Epidermal melanocyte (primary cell): ENCODE data around the gene HES5.

Experiments used
- DNase-seq: peaks from one replicate; pipeline ENCODE4 v3.0.0; 2011; ENCODE audit warnings: low spot score; ENCODE audit not compliant: insufficient read length

Gene HES5

DNA sequence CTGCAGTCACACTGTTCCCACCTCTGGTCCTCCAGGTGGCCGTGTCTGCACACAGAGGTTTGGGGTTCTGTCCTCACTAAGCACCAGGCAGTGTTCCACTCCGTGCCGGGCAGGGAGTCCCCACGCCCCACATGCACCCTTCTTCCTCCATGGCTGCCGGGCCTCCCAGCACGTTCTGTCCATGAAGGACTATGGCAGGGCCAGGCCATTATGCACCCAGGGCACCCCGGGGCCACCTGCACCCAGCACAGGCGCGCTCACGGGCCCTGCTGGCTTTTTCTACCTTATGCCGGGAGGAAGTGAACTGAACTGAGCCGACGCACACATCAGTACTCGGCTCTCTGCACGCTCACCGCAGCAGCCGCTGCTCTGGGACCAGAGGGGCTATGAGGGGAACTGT lies 13.9 kb downstream of the HES5 start:
- DNase-seq: no peak

DNA sequence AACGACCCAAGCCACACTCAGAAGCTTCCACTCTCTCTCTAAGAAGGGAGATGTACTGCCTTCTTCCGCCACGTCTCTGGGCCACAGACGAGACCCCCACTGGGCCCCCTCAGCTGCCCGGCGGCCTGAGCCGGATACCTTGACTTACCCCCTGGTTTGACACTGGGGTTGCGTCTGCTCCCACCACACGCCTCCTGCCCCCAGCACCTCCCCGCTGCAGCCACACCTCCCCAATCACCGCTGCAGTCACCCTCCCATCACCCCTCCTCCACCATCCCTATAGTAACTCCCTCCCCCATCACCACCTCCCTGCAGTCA lies 14.3 kb downstream of the HES5 start:
- no peak for DNase-seq

- DNase-seq: no peak
These were observed 14.9 kb downstream of the HES5 start for GRCh38 chr1:2514863-2515762.

- DNase-seq: no peak
These were observed 16.0 kb downstream of the HES5 start for GRCh38 chr1:2513939-2514652.

DNA sequence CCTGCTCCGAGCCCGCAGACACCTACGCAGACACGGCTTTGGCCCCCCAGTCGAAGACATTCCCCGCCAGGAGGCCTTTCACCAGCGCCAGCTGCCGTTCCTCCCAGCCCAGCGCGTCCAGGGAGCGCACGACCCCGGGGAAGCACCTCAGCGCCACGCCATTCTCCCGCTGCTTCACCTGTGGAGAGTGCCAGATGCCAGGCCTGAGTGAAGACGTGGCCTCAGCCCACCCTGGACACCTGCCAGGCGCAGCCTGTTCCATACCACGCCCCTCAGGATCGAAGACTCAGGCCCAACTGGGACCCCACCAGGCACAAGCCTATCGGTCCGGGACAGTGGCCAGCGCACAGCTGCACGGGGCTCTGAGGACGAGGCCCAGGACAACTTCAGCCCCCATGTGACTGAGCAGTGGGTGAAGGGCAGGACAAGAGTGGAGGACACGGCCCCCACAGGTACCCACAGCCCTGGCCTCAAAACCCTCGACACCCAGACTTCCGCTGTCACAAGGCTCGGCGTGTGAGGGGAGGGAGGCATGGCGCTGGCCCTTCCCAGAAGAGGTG lies 17.1 kb downstream of the HES5 start:
- no peak for DNase-seq

- DNase-seq: no peak
These were observed 19.5 kb downstream of the HES5 start for GRCh38 chr1:2510366-2511155.

DNA sequence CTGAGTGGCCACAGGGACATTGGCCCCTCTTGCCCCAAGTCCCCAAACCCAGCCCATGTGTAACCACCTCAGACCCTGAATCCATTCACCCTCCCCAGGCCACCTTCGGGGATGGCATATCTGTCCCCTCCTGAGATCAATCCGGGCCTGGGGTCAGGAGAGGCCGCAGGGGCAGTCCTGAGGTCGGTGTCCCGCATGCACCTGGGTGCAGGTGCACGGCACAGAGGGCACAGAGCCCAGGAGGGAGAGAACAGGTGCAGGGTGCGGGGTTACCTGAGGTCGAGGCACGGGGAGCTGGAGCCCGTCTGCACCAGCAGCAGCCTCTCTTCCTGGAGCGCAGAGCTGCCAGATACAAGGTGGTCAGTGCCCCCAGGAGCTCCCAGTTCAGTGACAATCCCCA lies 20.5 kb downstream of the HES5 start:
- no peak for DNase-seq

DNA sequence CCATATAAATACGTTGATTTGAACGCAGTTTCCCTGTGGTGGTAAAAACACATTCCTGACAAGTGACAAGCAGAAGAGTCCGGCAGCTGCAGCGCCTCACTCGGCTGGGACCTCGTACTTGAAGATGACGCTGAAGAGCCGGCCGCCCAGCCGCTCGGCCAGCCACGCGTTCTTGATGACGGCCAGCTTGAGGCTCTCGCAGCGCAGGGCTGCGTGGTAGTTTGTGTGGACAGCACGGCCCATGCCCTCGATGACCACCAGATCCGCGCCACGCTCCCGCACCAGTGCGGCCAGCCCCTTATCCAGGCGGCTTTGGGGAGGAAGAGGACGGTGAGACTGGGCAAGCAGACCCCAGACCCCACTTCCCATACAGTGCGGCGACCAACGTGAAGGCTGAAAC lies 21.3 kb downstream of the HES5 start:
- DNase-seq: no peak

DNA sequence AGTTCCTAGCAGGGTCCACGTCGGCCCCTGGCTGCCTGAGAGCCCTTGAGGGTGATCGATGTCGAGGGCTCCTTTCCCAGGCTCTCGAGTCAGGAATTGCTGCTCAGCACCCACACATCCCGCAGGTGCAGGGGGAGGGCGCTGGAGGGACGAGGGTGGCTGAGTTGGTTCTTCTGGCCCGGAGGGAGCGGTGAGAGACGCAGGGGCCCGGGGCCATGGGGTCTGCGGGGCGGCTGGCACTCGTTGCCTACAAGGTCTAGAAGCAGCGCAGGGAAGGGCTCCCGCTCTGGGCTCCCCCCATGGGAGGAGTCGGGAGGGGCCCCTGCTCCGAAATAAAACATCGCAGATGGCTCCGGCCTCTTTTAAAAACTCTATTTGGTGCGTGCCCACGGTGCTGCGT lies 21.9 kb downstream of the HES5 start:
- DNase-seq: no peak

- no peak for DNase-seq
These were observed 22.3 kb downstream of the HES5 start for GRCh38 chr1:2507744-2508155.

GRCh38 chr1:2506901-2507565 lies 23.0 kb downstream of the HES5 start:
- no peak for DNase-seq

DNA sequence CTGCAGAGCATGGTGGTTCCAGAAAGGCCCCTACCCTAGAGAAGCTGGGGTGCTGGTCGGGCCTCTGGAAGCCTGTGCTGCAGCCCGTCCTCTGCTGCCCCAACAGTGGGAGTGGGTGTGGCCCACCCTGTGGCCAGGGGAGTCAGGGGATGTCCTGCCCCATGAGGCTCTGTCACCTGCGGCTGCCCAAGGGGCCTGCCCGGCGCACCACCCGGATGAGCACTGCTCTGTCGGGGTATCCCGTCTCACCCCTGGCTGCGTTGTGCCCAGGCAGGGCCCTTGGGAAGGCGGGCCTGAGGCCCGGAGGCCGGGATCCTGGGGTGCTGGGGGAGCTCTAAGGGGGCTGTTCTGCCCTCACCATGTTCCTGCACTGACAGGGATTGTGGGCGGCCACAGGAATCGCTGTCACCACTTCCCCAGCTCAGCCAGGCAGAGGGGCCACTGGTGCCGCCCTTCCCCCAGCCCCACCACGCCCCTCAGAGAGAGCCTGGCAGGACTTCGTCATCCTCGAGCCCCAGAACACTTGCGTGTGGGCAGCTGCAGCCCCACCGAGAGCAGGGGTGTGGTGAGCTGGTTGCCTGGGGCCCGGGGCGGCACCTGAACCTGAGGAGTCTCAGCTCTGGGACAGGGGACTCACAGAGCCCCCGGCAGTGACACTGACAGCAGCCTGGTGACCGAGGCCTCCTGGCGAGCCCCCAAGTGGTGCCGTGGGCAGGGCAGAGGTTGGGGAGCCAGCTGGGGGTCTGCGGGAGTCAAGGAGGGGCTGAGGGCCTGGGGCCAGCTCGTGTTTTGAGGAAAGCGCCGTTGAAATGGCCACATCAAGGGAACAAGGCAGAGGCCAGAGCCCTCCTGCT lies 23.8 kb downstream of the HES5 start:
- DNase-seq: no peak

GRCh38 chr1:2505461-2505994 lies 24.5 kb downstream of the HES5 start:
- no peak for DNase-seq

- DNase-seq: no peak
These were observed 25.2 kb downstream of the HES5 start for GRCh38 chr1:2504949-2505272.

DNA sequence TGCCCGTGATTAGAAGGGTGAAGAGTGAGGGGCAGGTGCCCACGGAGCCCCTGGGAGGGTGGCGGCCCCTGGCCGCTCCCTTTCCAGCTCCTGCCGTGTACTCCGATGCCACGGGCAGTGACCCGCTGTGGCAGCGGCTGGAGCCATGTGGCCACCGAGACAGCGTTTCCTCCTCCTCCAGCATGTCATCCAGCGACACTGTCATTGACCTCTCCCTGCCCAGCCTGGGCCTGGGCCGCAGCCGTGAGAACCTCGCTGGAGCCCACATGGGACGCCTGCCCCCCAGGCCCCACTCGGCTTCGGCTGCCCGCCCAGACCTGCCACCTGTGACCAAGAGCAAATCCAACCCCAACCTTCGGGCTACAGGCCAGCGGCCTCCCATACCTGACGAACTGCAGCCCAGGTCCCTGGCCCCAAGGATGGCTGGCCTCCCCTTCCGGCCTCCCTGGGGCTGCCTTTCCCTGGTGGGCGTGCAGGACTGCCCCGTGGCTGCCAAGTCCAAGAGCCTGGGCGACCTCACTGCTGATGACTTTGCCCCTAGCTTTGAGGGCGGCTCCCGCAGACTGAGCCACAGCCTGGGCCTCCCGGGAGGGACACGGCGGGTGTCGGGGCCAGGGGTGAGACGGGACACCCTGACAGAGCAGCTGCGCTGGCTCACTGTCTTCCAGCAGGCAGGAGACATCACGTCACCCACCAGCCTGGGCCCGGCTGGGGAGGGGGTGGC lies 25.7 kb downstream of the HES5 start:
- DNase-seq: no peak

GRCh38 chr1:2503554-2504224 lies 26.4 kb downstream of the HES5 start:
- no peak for DNase-seq

DNA sequence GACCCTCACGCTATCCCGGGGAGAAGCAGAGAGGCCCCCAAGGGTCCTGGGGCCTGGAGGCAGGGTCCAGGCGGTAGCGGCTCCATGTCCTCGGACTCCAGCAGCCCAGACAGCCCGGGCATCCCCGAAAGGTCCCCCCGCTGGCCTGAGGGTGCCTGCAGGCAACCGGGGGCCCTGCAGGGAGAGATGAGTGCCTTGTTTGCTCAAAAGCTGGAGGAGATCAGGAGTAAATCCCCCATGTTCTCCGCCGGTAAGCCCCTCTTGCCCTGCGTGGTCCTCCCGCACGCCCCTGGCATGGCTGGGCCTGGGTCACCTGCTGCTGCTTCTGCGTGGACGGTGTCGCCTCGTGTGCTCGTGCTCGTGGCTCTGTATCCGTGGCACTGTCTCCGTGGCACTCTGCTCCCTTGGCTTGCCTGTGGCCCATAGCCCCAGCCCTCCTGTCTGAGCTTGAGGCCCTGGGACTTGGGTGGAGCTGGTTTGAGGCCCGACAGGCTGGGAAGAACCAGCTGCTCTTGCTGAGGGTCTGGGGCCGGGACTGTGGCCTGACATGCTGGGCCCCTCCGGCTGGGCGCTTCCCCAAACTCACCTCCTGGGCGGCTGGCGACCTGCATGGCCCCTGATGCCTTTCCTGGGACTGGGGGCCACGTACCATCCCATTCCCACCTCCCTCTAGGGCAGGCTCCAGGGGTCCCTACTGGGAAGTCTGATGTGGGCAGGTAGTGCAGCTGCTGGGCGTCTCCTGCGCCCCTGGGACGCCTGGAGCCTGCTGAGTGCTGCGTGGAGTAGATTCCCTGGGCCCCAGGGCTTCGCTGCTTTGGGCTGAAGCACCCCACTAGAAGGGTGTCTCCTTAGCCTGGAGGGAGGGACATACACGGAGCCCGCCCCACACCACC lies 27.2 kb downstream of the HES5 start:
- DNase-seq: no peak

DNA sequence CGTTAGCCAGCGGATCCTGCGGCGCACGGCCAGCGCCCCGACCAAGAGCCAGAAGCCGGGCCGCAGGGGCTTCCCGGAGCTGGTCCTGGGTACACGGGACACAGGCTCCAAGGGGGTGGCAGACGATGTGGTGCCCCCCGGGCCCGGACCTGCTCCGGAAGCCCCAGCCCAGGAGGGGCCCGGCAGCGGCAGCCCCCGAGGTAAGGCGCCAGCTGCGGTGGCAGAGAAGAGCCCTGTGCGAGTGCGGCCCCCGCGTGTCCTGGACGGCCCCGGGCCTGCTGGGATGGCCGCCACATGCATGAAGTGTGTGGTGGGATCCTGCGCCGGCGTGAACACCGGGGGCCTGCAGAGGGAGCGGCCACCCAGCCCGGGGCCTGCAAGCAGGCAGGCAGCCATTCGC lies 27.9 kb downstream of the HES5 start:
- DNase-seq: no peak
